NCI-H82 treated with DMSO at 0.1 percent for 48 hours (cell line): Measurements from ENCODE around the gene CPAMD8.
"Not testable (repeated sequence)": the region's sequence is repeated elsewhere in the genome, so short reads cannot be mapped to it uniquely, and the experiment has no call there.

Experiments
- DNase-seq: peaks from one replicate; lab custom pipeline; 2025; ENCODE audit not compliant: unreplicated experiment; lab: John Stamatoyannopoulos, UW

CPAMD8 gene

GRCh38 chr19:16876904-16877361, 149.7 kb downstream of the CPAMD8 start:
- DNase-seq: no peak

- DNase-seq: no peak
Measured at GRCh38 chr19:16875584-16876555, 150.7 kb downstream of the CPAMD8 start.

GRCh38 chr19:16874978-16875299, 151.7 kb downstream of the CPAMD8 start:
- not testable (repeated sequence) for DNase-seq

GRCh38 chr19:16874250-16874977, 152.2 kb downstream of the CPAMD8 start:
- no peak for DNase-seq

GRCh38 chr19:16873594-16873993, 153.0 kb downstream of the CPAMD8 start:
- no peak for DNase-seq

- DNase-seq: no peak
Measured at GRCh38 chr19:16872728-16873127, 153.9 kb downstream of the CPAMD8 start.

GRCh38 chr19:16871871-16872270, 154.7 kb downstream of the CPAMD8 start:
- no peak for DNase-seq

- DNase-seq: no peak
Measured at GRCh38 chr19:16869331-16869972, 157.2 kb downstream of the CPAMD8 start.

GRCh38 chr19:16868423-16869130, 158.0 kb downstream of the CPAMD8 start:
- DNase-seq: no peak

- no peak for DNase-seq
Measured at GRCh38 chr19:16867211-16867610, 159.4 kb downstream of the CPAMD8 start.

- no peak for DNase-seq
Measured at GRCh38 chr19:16862826-16863415, 163.7 kb downstream of the CPAMD8 start.

- DNase-seq: no peak
Measured at GRCh38 chr19:16861834-16862233, 164.8 kb downstream of the CPAMD8 start.

- no peak for DNase-seq
Measured at GRCh38 chr19:16861011-16861410, 165.6 kb downstream of the CPAMD8 start.

- DNase-seq: no peak
Measured at GRCh38 chr19:16860118-16860517, 166.5 kb downstream of the CPAMD8 start.

GRCh38 chr19:16859626-16860025, 167.0 kb downstream of the CPAMD8 start:
- DNase-seq: no peak

GRCh38 chr19:16856091-16856490, 170.5 kb downstream of the CPAMD8 start:
- no peak for DNase-seq

GRCh38 chr19:16853066-16853465, 173.5 kb downstream of the CPAMD8 start:
- DNase-seq: no peak

GRCh38 chr19:16851031-16851712, 175.4 kb downstream of the CPAMD8 start:
- no peak for DNase-seq

GRCh38 chr19:16850133-16850532, 176.5 kb downstream of the CPAMD8 start:
- DNase-seq: no peak

GRCh38 chr19:16849168-16849567, 177.4 kb downstream of the CPAMD8 start:
- no peak for DNase-seq
